T-helper 1 cell treated with Interleukin-12 subunit alpha and Interleukin-12 subunit beta and Interleukin-4 antibody, amounts not matched to agents 30 μg/mL and 1 μg/mL, for 36 hours (primary cell): ENCODE measurements around the gene HJURP.

ENCODE experiments used
- H3K27ac Mint-ChIP-seq: one replicate; pipeline ENCODE4 v1.8.0; 2021; ENCODE audit warnings: mild to moderate bottlenecking, mixed read lengths
- H3K27me3 Mint-ChIP-seq: one replicate; pipeline ENCODE4 v1.8.0; 2021; ENCODE audit warnings: low read depth, mixed read lengths
- H3K36me3 Mint-ChIP-seq: one replicate; pipeline ENCODE4 v1.8.0; 2021; ENCODE audit warnings: low read depth, mixed read lengths
- H3K4me1 Mint-ChIP-seq: one replicate; pipeline ENCODE4 v1.8.0; 2021; ENCODE audit warnings: low read depth, mixed read lengths
- H3K4me3 Mint-ChIP-seq: one replicate; pipeline ENCODE4 v1.8.0; 2021; ENCODE audit warnings: mild to moderate bottlenecking, moderate library complexity, mixed read lengths
- H3K9me3 Mint-ChIP-seq: one replicate; pipeline ENCODE4 v1.8.0; 2021; ENCODE audit warnings: mixed read lengths

The HJURP gene

DNA sequence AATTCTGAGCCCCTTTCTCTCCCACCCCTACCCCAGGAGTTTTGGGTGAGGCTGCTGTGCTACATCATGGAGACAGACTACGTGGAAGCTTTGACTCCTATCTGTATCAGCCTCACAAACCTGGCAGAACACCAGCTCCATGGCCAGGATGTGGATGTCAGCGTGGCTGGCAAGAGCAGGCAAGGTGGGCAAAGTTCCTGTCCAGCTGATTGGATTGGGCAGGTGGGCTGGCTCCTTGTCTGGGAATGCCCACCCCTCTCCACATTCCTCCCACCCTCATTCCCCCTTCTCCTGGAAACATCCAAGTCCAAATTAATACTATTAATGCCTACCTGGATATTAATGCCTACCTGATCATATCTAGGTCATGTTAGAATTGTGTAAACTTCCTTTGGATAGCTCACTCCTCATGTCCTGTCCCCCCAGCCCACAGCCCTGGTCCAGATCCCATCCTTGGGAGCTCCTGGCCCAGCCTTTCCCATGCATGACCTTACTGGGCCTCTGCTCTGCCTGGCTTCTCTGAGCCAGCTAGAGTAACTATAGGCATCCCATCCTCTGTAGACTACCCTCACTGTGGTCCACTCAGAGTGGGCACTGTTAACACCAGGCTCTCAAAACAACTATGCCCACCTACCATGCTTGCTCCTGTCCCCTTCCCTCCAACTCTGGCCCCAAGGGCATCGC, 52.1 kb downstream of the HJURP start:
- H3K27me3 Mint-ChIP-seq: peaks cover 7% of the 10 kb centered on the region
- H3K4me3 Mint-ChIP-seq: no peak overlapping the region
- no peaks in the 10 kb centered on the region for H3K9me3 Mint-ChIP-seq

DNA sequence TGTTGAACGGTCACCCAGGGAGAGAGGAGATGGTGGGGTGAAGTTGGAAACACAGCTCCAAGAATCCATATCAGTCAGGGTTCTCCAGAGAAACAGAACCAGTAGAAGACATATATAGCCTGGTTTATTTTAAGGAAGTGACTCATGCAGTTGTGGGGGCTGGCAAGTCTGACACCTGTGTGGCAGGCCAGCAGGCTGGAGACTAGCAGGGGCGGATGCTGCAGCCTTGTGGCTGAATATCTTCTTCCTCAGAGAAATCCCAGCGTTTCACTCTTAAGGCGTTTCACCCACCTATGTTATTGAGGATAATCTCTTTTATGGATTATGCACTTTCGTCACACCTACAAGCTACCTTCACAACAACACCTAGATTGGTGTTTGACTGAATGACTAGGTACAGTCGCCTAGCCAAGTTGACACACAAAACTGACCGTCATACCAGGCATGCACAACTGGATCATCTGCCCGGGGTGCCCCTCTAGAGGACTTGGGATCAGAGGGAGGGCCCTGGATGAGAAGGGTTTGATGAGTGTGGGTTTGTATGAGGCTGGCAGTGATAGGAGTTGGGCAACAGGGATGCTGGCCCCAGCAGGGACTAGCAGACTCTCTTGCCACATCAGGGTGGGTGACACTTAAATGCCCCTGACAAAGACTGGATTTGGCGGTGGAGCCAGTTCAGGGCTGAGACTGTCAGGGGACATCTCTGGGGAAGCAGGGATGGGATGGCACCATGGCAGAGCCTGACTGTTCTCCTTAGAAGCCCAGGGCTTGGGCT, 52.8 kb downstream of the HJURP start:
- H3K27ac Mint-ChIP-seq: no peak overlapping the region
- no peaks in the 10 kb centered on the region for H3K36me3 Mint-ChIP-seq
- H3K27me3 Mint-ChIP-seq: peaks cover 7% of the 10 kb centered on the region

More for the DNA sequence above, 52.1 kb downstream of the HJURP start:
- no peaks in the 10 kb centered on the region for H3K36me3 Mint-ChIP-seq
- no peaks in the 10 kb centered on the region for H3K4me1 Mint-ChIP-seq
- no peak overlapping the region for H3K27ac Mint-ChIP-seq

DNA sequence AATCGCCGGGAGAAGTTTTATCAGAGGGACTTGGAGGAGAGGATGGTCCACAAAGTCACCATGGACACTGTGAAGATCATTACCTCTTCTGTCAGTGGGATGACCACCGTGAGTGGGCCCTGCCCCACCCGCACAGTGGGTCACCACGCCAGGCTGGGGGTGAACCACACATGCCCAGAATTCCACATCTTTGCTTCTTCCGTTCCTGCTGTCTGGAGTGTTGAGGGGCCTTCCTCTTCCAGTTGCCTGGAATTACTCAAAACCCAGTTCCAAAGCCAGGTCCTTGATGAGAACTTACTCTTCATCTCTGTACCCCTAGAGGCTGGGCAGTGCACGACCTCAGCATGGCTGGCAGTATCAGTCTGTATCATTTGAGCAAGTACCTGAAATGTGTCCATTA, 54.1 kb downstream of the HJURP start:
- H3K4me1 Mint-ChIP-seq: no peaks in the 10 kb centered on the region
- H3K27me3 Mint-ChIP-seq: no peaks in the 10 kb centered on the region
- H3K27ac Mint-ChIP-seq: no peak overlapping the region
- H3K36me3 Mint-ChIP-seq: no peaks in the 10 kb centered on the region
- no peaks in the 10 kb centered on the region for H3K9me3 Mint-ChIP-seq
- H3K4me3 Mint-ChIP-seq: no peak overlapping the region

More for the DNA sequence above, 52.8 kb downstream of the HJURP start:
- H3K4me1 Mint-ChIP-seq: no peaks in the 10 kb centered on the region
- H3K4me3 Mint-ChIP-seq: no peak overlapping the region
- H3K9me3 Mint-ChIP-seq: no peaks in the 10 kb centered on the region

DNA sequence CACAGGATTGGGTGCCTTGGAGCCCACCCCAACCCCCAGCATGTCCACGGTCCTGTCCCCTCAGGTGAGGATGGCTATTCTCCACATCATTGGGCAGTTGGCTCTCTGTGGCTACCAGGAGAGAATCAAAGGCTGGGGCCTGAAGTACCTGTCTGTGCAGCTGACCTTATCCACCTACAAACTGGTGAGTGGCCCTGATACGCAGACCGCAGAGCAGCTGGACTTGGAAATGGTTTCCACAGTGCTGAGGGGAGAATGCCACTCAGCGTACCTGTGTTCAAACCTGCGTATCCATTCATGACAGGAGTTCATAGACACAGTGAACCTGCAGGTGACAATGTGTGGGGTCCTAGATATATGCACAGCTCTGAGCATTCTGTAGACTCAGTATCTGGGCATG, 54.6 kb downstream of the HJURP start:
- H3K27me3 Mint-ChIP-seq: no peaks in the 10 kb centered on the region
- H3K4me1 Mint-ChIP-seq: no peaks in the 10 kb centered on the region
- no peaks in the 10 kb centered on the region for H3K9me3 Mint-ChIP-seq
- H3K36me3 Mint-ChIP-seq: no peaks in the 10 kb centered on the region
- no peak overlapping the region for H3K4me3 Mint-ChIP-seq
- H3K27ac Mint-ChIP-seq: no peak overlapping the region

DNA sequence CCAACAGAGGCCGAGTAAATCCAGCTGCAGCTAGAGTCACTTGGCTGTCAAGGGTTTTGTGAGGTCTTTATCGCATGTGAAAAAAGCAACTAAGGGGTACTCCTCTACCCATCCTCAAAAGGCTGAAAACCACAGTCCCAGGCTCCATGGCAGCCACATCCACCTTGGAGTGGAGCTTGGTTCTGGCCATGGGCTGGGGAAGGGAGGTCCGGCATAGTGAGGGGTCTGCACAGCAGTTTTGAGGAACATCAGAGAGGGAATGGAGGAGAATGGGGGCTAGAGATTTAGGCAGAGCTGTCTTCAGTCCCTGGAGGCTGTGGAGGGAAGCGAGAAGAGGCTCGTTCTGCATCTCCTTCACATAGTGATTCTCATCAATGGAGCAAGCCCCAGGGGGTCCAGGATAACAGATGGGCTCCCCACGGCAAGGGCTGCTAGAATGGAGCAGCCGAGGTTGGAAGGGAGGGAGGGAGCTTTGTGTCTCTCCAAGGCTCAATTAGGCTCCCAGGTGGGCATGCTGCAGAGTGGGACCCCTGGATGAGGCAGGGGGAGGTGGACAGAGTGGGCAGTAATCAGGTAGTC, 55.2 kb downstream of the HJURP start:
- no peaks in the 10 kb centered on the region for H3K36me3 Mint-ChIP-seq
- H3K9me3 Mint-ChIP-seq: no peaks in the 10 kb centered on the region
- H3K4me3 Mint-ChIP-seq: no peak overlapping the region
- no peak overlapping the region for H3K27ac Mint-ChIP-seq
- H3K4me1 Mint-ChIP-seq: no peaks in the 10 kb centered on the region
- H3K27me3 Mint-ChIP-seq: no peaks in the 10 kb centered on the region

DNA sequence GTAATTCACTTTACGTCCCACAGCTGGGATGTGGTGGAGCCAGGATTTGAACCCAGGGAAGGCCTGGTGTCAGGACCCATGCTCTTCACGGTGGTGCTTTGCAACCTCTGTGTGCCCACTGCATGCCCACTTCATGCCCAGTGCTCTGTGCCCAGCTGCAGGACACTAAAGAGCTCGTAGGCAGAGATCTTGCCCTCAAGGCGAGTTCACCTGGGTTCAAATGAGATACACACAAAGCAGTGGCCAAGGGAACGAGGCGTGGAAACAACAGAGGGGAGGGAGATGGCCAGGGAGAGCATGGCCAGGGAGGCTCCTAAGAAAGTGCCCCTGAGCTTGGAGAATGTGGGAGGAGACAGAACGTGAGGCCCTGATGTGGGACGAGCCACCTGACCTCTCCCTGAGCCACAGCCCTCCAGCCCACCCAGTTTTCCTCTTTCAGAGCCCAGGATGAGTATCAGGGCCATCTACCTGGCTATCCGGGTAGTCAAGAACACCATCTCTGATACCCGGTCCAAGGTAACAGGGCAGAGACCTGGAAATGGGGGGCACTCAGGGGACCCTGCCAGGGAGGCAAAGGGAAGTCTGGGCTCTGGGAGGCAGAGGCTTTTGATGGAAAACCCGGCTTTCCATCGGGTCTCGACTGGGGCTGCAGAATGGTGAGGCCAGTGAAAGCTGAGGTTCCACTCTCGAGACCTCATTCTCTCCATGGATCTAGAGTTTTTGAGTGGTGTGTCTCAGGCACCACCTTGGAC, 55.8 kb downstream of the HJURP start:
- H3K4me1 Mint-ChIP-seq: no peaks in the 10 kb centered on the region
- H3K27me3 Mint-ChIP-seq: no peaks in the 10 kb centered on the region
- no peak overlapping the region for H3K4me3 Mint-ChIP-seq
- no peaks in the 10 kb centered on the region for H3K9me3 Mint-ChIP-seq
- no peak overlapping the region for H3K27ac Mint-ChIP-seq
- H3K36me3 Mint-ChIP-seq: no peaks in the 10 kb centered on the region

DNA sequence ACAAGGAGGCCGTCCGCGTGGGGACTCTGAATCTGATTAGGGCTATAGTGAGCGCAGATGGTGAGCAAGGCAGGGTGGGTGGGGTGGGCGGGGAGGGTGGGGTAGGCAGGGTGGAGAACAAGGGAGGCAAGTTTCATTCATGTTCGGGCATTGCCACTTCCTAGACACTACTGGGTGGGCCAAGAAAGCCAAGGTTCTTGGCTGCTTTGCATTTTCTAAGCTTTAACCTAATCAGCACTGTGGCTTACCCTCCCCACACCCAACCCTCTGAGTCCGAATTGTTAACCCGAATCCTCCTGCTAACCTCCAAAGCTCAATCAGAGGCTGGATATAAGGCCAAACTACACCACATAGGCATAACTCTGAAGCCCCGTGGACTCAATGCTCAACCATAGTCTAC, 58.1 kb downstream of the HJURP start:
- Mint-ChIP-seq H3K4me3 (no peak overlapping the region), H3K36me3 (no peaks in the 10 kb centered on the region), H3K27ac (no peak overlapping the region), H3K27me3 (no peaks in the 10 kb centered on the region), H3K9me3 (no peaks in the 10 kb centered on the region), H3K4me1 (no peaks in the 10 kb centered on the region)

DNA sequence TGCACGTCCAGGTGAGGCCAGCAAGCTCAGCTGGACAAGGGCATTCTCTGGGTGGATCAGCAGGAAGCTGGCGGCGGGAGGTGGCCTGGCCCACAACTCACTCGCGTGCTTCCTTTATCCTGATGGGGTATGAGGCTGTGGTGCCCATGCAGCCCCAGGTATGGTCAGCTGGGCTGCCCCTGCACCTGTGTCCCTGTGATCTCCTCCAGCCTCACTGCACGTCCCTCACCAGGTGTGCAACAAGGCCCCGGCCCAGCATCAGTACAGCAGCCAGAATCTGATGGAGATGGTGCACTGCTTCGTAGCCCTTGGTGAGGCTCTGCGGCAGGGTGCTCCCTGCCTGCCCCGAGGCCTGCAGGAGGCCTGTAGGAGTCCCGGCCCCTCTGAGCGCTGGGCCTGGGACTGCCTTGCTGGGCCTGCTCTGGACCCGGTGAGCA, 58.6 kb downstream of the HJURP start:
- Mint-ChIP-seq H3K27ac (no peak overlapping the region), H3K4me3 (no peak overlapping the region), H3K4me1 (no peaks in the 10 kb centered on the region), H3K27me3 (no peaks in the 10 kb centered on the region), H3K9me3 (no peaks in the 10 kb centered on the region), H3K36me3 (no peaks in the 10 kb centered on the region)

DNA sequence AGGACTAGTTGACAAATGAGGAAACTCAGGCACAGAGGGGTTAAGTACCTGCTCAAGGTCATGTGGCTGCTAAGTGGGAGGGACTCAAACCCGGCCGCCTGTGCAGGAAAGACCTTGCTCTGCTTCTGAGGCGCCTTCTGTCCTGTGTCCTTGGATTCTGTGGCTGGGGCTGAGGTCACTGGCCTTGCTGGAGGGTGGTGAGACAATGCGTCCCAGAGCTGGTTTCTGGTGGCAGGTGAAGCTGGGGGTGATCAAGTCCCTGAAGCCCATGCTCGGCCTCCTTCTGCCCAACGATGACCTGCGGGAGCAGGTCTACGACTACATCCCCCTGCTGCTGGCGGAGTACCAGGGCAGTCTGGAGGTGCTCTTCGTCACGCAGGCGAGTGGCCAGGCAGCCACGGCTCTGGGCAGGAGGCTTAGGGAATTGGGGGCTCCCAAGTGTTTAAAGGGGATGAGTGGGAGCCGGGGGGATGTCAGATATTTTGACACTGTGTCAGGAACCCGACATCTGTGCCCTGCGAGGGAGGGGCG, 60.1 kb downstream of the HJURP start:
- no peaks in the 10 kb centered on the region for H3K27me3 Mint-ChIP-seq
- no peaks in the 10 kb centered on the region for H3K9me3 Mint-ChIP-seq
- no peaks in the 10 kb centered on the region for H3K36me3 Mint-ChIP-seq
- H3K4me1 Mint-ChIP-seq: no peaks in the 10 kb centered on the region
- H3K27ac Mint-ChIP-seq: no peak overlapping the region
- no peak overlapping the region for H3K4me3 Mint-ChIP-seq

DNA sequence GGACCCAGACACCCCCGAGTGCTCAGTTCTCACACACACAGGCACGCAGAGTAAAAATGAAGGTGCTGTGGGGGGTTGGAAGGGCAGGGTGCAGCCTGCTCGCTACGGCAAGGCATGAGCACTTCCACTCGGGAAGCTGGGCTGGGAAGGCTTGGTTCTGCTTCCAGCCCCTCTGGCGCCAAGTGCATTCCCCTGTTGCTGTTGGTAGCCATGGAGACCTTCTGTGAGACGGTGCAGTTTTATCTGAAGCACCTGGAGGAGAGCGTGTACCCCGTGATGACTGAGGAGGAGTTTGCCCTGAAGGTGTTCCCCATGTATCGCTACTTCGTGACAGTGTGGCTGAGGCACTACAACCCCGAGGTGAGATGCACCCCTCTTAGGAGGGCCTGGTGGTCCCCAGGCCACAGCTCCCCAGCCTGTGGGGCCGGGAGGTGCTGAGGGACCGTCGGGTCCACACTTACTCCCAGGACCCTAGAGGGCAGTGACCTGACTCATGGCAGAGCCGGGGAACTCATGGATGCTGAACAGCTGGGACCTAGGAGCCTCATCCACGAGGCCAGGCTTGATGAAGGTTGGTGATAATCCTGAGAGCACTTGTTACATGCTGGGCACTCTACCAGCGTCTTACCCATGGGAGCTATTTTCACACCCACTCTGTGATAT, 60.7 kb downstream of the HJURP start:
- Mint-ChIP-seq H3K27me3 (no peaks in the 10 kb centered on the region), H3K27ac (no peak overlapping the region), H3K9me3 (no peaks in the 10 kb centered on the region), H3K36me3 (no peaks in the 10 kb centered on the region), H3K4me1 (no peaks in the 10 kb centered on the region), H3K4me3 (no peak overlapping the region)

DNA sequence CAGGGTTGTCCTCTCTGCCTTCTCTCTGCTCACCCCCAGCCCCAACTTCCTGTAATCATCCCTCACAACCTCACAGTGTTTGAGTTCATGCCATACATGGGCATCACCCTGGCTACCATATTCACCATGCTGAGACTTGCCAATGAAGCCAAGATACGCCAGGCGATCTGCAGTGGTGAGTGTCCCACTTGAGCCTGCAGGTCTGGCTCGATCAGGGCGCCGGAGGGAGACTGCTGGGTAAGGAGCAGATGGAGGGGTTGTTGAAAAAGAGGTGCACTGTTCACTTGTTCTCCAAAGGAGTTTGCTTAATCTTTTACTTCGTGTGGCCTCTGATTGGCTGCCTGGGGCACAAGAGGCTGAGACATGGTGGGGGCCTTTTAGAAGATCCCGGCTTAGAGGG, 61.6 kb downstream of the HJURP start:
- no peaks in the 10 kb centered on the region for H3K9me3 Mint-ChIP-seq
- no peaks in the 10 kb centered on the region for H3K27me3 Mint-ChIP-seq
- H3K36me3 Mint-ChIP-seq: no peaks in the 10 kb centered on the region
- no peaks in the 10 kb centered on the region for H3K4me1 Mint-ChIP-seq
- H3K27ac Mint-ChIP-seq: no peak overlapping the region
- H3K4me3 Mint-ChIP-seq: no peak overlapping the region

DNA sequence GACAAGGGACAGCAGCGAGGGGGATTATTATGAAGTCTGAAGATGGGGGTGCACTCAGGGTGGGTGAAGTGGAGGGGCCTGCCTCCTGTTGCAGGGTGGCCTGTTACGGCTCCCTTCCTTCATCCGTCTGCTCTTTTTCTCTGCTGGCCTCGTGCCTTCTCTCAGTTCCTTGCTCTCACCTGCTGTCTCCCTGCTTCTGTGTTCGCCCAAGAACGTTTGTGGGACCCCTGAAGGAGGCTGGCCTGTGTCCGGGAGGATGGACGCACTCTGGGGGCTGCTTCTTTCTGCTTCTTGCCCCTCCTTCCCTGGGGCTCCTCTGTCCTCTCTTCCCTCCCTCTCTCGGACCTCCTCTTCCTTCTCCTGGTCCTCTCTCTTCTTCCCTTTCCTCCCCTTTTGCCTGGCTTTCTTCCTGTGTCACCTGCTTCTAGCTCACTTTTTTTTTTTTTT, 62.4 kb downstream of the HJURP start:
- Mint-ChIP-seq H3K27ac (no peak overlapping the region), H3K27me3 (no peaks in the 10 kb centered on the region)

DNA sequence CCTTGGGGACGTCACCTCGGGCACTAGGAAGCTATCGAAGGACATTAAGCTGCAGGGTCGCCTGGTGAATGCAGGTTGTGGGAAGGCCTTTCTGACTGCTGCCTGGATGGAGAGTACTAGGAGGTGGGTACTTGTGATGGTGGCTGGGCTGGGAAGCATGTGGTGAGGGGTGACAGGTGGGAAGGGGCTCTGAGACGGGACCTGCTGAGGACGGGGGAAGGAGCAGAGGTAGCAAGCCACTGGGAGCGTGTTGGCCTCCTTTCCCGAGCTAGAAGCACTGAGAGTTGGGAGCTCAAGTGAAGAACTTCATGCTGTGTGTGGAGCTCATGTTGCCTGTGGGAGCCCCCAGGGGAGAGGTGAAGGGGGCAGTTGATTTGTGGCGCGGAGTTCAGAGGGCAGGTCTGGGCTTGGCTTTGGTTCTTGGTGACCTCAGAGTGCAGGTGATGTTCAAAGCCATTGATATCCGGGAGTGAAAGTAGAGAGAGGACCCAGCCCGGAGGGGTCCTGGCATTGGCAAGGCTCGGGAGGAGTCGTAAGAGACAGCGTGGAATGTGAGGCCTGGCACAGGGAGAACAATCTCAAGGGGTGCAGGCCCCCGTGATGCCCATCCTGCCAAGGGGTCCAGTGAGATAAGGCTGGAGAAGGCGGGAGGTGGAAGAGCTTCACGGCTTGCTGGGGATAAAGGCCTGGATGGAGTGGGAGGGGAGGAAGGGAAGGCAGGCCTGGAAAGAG, 63.0 kb downstream of the HJURP start:
- Mint-ChIP-seq H3K36me3 (no peaks in the 10 kb centered on the region), H3K4me1 (no peaks in the 10 kb centered on the region), H3K27me3 (no peaks in the 10 kb centered on the region), H3K27ac (no peak overlapping the region), H3K4me3 (no peak overlapping the region), H3K9me3 (no peaks in the 10 kb centered on the region)

More for the DNA sequence above, 62.4 kb downstream of the HJURP start:
- no peaks in the 10 kb centered on the region for H3K9me3 Mint-ChIP-seq
- no peak overlapping the region for H3K4me3 Mint-ChIP-seq
- no peaks in the 10 kb centered on the region for H3K36me3 Mint-ChIP-seq
- no peaks in the 10 kb centered on the region for H3K4me1 Mint-ChIP-seq
